Stimulated activated CD4-positive, alpha-beta T cell treated with anti-CD3 and anti-CD28 coated beads, Interleukin-2, amount 100 ng/mL, for 24 hours (primary cell): ENCODE data around the gene GTPBP1.

Experiments
- DNase-seq, 2 donors: peaks; one replicate each; pipeline ENCODE4 v3.0.0-alpha.2; 2020

Gene GTPBP1

DNA sequence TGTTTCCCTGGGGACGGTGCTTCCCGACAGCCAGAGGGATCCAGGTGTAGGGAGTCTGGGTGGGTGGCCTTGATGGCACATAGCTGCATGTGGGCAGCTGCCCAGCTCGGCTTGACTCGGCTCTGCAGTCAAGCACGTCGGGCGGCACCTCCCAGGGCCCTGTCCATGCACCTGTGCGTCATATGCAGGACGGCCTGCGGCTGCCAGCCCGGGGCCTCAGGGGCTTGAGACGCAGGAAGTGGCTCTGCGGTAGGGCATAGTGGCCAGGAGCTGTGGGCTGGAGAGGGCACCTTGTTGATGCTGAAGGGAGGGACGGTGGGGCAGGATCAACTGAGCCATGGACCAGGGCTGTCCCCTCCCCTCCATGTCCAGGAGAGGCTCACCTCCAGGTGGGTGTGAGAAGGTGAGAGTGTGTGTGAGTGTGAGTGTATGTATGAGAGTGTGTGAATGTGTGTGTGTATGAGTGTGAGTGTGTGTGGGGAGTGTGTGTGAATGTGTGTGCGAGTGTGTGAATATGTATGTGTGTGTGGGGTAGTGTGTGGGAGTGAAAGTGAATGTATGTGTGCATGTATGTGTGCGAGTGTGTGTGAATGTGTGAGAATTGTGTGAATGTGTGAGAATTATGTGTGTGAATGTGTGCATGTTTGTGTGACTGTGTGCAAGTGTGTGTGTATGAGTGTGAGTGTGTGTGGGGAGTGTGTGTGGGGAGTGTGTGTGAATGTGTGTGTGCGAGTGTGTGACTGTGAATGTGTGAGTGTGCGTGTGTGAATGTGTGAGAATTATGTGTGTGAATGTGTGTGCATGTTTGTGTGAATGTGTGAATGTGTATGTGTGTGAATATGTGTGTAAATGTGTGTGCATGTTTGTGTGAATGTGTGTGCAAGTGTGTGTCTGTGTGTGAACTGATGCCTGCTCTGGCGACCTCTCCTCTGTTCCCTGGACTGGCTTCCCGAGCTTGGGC lies 55.7 kb downstream of the GTPBP1 start:
- DNase-seq, result no peak

DNA sequence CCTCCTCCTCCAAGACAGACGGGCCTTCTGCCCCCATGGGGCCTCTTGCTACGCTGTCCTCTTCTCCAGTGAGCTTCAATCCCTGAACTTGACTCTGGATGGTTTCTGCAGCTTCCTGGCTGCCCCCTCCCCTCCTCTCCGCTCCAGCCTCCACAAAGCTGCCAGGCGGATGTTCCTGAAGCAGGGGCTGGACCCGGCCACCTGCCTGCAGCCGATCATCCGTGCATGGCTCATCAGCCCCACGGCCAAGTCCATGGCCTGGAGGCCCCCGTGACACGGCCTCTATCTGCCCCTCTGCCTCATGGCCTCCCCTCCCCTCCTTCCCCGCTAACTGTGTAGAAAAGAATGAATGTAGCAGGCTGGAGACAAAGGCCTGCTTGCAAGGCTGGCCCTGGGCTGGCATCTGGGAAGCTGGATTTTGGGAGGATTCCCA lies 56.8 kb downstream of the GTPBP1 start:
- no peak for DNase-seq

DNA sequence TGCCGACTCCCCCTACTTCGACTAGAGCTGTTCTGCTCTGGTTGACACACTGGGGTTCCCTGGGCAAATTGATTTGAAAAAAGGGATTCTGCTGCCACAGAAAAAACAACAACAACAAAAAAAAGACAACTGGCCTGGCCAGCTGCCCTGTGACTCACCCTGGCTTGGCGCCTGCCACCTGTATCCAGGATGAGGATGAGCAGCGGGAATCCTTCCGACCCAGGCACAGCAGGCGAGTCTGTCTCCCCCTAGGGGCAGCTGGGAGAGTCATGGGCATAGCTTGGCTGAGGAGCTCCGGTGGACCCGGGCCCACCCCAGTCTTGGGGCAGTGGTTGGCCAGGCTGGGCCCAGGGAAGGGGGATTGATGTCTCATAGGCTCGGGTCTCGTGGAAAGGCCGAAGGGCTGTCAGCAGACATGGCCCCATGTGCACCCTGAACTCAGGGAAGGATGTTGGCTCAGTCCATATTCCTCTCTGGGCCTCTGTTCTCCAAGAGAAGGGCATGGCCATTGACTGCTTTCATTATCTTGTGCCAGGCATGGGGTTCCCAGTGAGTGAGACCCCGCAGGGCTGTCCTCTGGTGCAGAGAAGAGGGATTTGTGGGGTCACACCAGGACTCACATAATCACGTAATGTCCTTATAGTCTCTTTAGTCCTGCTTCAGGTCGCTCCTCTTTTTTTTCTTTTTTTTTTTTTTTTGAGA lies 60.5 kb downstream of the GTPBP1 start:
- peak; percentile 35 to 48 for DNase-seq

DNA sequence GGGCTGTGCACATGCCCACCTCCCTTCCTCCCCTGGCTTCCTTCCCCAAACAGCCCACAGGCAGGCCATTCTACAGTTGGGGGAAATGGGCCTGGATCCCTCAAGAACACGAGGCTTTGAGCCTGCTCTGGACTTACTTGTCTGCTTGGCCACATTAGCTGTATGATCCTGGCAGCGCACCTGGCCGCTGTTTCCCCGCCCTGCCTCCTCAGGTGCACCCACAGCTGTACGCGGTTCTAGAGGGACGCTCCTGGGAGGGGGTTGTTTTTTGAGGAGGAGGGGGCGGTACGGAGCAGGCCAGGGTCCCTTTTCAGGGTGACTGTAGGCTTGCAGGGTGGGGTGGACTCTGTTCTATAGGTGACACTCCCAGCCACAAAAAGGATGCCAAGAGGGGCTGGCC lies 61.6 kb downstream of the GTPBP1 start:
- DNase-seq, result no peak

DNA sequence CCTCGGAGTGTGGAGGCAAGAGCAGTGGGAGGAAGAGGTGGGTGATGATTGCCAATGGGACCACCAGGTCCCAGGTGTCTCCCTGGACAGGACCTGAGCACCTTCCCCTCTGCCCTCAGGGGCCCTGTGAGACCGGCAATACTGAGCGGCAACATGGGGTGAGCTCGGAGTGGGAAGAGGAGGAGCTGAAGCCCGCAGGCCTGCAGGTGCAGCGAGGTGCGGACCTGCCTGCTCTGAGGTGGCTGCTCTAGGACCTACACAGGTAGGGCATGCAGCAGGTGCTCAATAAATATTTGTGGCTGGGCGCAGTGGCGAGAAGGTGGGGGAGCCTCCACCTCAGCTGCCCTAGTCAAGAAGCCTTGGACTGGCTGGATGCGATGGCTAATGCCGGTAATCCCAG lies 62.3 kb downstream of the GTPBP1 start:
- DNase-seq, result no peak

DNA sequence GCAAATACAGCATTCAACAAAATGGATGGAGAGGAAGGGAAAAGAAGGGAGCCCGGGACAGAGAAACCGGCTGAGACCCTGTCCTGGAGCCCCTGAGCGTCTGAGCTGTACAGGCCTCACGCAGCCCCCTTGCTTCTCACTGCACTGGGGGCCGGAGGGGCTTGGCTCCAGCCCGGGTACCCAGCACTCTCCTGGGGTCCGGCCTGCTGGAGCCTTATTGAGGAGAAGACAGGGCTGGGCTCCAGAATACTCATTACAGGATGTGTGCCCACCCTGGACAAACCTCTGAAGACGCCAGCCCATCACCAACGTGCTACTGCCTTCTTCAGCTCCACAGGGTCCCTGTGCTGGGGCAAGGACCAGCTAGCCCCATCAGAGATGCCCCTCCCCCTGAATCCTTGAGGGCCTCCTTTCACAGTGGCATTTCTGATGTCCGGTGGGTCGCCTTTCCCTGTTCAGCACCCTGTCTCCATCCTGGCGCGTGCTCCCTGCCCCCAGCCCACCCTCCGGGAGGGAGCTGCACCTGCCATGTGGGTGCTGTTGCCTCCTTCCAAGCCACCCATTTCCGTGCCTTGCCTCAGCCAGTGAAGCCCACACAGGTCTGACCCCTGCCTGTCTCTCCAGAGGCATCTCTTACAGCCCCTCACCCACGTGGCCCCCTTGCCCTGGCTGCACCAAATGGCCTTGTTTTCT lies 64.7 kb downstream of the GTPBP1 start:
- DNase-seq, result no peak

DNA sequence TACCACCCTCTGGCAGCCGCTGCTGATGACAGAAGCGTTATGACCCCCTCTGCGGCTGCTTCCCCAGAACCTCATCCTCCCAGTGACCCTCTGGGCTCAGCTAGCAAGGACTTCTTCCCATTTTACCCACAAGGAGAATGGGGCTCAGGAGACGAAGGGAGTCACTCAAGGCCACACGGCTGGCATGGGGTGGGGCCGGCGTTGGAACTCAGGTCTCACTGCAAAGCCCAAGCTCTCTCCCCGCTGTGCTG lies 66.8 kb downstream of the GTPBP1 start:
- no peak for DNase-seq

DNA sequence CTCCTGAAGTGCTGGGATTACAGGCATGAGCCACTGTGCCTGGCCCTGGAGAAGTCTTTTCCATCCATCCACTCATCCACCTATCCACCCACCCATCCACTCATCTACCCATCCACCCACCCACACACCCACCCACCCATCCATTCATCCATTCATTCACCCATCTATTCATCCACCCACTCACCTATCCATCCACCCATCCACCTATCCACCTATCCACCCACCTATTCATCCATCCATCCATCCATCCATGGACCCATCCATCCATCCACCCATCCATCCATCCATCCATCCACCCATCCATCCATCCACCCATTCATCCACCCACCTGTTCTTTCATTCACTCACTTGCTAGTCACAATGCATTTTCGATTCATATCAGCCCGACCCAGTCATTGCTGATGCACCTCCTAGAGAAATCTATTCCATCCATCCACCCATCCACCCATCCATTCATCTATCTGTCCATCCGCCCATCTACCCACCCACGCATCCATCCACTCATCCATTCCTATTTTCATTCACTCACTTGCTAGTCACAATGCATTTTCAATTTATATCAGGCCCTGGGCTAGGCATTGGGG lies 67.7 kb downstream of the GTPBP1 start:
- no peak for DNase-seq

DNA sequence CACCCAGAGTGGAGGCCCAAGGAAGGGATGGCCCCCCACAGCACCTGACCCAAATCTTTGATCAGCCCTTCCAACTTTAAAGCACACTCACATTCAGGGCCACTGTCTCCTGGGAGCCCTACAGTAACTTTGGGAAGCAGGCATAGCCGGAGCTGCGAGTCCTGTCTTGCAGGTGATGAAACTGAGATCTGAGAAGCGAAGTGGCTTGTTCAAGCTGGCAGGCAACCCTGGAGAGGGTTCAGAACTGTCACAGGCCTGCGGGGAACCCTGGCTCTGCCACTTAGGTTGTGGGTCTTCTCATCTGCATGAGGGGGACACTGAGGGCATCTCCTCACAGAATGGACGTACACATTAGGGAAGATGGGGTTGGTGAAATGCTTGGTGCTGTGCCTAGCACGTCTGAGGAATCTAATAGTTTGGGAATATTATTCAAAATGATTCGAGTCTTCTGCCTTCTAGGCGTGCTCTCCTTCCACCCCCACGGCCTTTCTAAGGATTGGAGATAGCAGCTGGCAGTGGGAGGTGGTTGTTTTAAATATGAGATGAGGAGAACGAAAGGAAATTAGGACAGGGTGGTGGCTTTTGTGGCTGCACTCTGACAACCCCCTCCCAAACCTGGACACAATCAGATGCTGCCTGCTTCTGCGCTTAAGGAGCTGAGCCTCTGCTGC lies 68.9 kb downstream of the GTPBP1 start:
- no peak for DNase-seq

DNA sequence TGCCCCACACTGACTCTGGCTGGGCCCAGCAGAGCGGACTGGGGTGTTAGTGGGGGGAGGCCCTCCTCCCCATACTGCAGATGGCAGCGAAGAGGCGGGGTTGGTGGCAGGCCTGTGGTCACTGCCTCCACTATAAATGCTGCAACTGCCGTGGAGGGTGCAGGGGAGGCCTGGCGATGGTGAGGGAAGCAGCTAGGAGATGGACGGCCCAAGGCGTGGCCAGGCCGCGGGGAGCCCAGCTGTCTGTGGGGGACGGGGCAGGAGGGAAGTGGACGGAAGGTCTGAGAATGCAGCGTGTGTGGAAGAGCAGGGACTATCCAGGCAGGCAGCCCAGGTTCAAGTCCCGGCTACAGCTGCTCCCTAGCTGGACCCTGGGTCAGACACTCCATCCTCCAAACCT lies 69.9 kb downstream of the GTPBP1 start:
- no peak for DNase-seq

DNA sequence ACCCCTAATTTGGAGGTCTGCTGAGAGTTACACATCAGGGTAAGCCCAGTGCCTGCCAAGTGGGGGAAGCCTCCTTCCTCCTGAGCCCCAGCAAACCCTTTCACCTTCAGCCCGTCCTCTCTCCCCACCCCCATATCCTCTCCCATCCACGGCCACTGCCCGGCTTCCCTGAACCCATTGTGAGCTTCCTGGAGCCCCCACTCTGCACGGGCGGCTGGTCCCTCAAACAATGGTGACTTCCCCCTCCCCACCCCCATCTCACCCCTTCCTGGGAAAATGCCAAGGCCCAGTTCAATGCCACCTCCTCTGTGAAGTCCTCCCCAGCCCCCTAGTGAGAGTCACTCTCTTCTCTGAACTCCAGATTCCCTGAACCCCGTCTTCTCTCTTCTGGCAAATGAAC lies 70.3 kb downstream of the GTPBP1 start:
- DNase-seq, result no peak

DNA sequence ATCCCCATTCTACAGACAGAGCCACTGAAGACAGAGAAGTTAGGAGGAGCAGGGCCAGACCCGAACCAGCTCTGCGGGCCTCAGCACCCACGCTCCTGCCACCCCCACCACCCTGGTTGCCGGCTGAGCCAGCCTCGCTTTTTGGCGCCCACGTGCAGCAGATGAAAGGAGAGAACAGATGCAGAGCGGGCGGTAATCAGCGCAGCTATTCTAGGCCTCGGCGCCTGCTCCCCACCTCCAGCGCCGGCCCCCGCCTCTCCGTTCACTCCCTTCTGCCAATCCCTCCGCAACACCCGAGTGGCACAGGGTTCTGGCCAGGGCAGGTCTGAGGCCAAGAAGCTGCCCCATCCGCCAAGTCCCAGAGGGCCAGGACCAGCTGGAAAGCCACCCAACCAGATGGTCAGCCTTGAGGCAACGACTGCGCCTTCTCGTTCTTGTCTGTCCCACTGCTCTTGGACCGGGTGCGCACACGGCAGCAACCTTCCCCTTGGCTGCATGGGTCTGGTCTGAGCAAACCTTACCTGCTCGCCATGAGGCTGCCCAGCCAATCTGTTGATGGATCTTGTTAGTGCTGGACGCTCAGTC lies 71.4 kb downstream of the GTPBP1 start:
- DNase-seq, result no peak

DNA sequence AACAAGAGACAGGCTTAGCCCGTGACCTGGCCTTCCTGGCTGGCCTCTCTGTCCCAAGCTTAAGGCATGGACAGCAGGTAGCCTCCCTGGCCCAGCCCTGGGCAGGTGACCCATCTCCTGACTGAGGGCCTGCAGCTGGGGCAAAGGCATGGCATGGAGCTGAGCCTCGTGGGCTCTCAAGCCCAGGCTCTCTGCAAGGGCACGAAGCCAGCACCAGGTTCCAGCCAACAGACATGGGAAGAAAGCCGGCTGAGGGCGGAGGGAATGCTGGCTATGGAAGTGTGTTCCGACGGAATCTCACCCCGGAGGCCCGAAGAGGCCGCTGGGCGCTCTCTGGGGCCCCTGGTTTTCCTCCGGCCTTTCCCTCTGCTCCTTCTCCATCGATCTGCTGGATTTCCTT lies 75.3 kb downstream of the GTPBP1 start:
- no peak for DNase-seq

DNA sequence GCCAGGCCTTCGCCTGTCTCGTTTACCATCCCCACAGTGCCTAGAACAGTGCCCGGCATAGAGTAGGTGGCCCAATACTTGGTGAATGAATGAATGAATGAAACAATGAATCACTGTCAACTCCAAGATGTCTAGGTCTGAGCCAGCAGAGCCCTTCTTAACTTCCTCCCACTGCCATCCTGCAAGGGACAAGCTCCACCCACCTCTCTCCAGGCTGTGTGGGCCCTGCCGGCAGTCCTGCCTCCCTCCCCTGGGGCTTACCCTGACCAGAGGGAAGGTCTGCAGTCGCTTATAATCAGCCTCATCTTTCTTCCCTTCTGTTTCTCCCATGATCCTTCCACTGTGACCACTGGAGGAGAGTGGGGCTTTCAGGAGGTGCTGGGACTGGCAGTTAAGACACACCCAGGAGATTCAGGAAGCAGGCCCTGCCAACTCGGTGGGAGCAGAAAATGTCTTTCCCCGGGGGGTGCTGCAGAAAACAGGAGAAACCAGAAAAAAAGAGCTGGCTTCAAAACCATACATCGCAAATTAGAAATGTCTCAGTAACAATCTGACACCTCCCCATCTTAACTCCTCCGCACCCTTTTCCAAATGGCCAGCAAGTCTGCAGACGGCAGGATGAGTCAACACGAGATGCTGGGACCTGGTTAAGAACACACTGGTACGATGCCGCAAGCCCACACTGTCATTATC lies 76.8 kb downstream of the GTPBP1 start:
- DNase-seq, result no peak
